ENCODE measurements around the gene FAM177A1. TPM values are rescaled to one million over a fixed set of nuclear protein-coding genes. Genes with fewer than 3 reads are reported as not detected.
A peak's percentile ranks its signal among the peaks of the same experiment; 100 is the strongest.

The FAM177A1 gene
- total and polyA plus RNA-seq, 2 donors (not counting 3 experiments of a cell fraction or from before 2014, with no cell fraction given), result 19.9 to 64.1 TPM

- POLR2A ChIA-PET, result interaction anchor here (0.8 to 1.4 kb wide), 5 partner anchors 62 to 394 kb away, joined by 3 to 10 read pairs (median 5); partner anchors contain the start of genes BAZ1A, NFKBIA and SRP54
- H3K27me3 ChIP-seq (ENCODE audit: control insufficient read depth in 2 of 2, insufficient read depth in 2 of 2, low read length in 2 of 2), result no peaks in the 10 kb centered on the region
- H3K79me2 ChIP-seq (ENCODE audit: control insufficient read depth, insufficient read depth, low read length), result peaks cover 11% of the 10 kb centered on the region
- peak overlapping the region; percentile 63 to 91 (median 69) for H3K4me3 ChIP-seq (replicated peaks in 1 of 3; ENCODE audit: insufficient read depth in 1 of 3, low read depth in 1 of 3, low read length in 3 of 3)
- no peaks in the 10 kb centered on the region for H3K9me3 ChIP-seq (replicated peaks; ENCODE audit: control insufficient read depth, insufficient read depth, low read length)
- peak overlapping the region; percentile 93 for H3K9ac ChIP-seq (replicated peaks; ENCODE audit: extremely low read depth, insufficient read depth, low read length)
- H3K9me1 ChIP-seq (replicated peaks; ENCODE audit: control insufficient read depth, extremely low read depth, insufficient read depth, low read length), result no peaks in the 10 kb centered on the region
- no peaks in the 10 kb centered on the region for H4K20me1 ChIP-seq (replicated peaks; ENCODE audit: control insufficient read depth, extremely low read depth, insufficient read depth, low read length)
- peak overlapping the region; percentile 94 for H3K27ac ChIP-seq (ENCODE audit: insufficient read depth, low read depth, low read length)
- H3K4me2 ChIP-seq (ENCODE audit: insufficient read depth, low read length), result peak overlapping the region; percentile 96
- peak; percentile 12 for FAIRE-seq
- BruUV-seq (replicated peaks), result no TSS peak
- dilution Hi-C loops (cut with MboI; ENCODE audit: extremely low pct_ligation_motif_present, low sequenced_read_pairs), result no loop called here
- H3K36me3 ChIP-seq (ENCODE audit: control insufficient read depth in 2 of 2, extremely low read depth in 1 of 2, insufficient read depth in 2 of 2, low read length in 2 of 2), result no peaks in the 10 kb centered on the region
- peak overlapping the region; percentile 90 for H2AFZ ChIP-seq (ENCODE audit: low read depth, low read length)
- intact Hi-C loops (cut with micrococcal nuclease), result loop anchor here (5.0 kb wide), 1 partner anchor 367 kb away; no protein-coding TSS in a partner anchor
- TF ChIP-seq GATA2 (IDR thresholded peaks at IDR 0.05; ENCODE audit: insufficient read depth, insufficient read length, low read depth, low read length), result no peak
- peaks cover 15% of the 10 kb centered on the region for H3K4me1 ChIP-seq (ENCODE audit: control insufficient read depth, extremely low read depth, insufficient read depth, low read length)
- no peak for DNase-seq (ENCODE audit: low read depth, low spot score)
- CTCF ChIA-PET, result interaction anchor here (1.1 to 1.8 kb wide), 4 partner anchors 11 to 372 kb away, joined by 3 to 6 read pairs (median 5); no protein-coding TSS in a partner anchor
These were observed 904 bp upstream of the FAM177A1 start for GRCh38 chr14:35044939-35045797.

DNA sequence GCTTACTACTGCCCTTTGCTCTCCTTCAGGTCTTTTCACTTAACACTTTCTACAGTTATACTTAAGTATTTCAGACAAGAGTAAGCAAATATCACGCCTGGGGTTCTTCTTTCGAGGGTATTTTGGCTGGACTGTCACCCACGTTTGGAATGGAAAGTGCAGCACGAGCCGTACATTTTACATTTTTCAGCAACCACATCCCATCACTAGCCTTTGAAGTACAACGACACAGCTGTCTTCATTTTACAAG is 349 bp upstream of the FAM177A1 start:
- H3K27me3 ChIP-seq (ENCODE audit: control insufficient read depth in 2 of 2, insufficient read depth in 2 of 2, low read length in 2 of 2), result no peaks in the 10 kb centered on the region
- TF ChIP-seq GATA2 (IDR thresholded peaks at IDR 0.05; ENCODE audit: insufficient read depth, insufficient read length, low read depth, low read length) (no peak), JUN (IDR thresholded peaks at IDR 0.05; ENCODE audit: borderline replicate concordance, insufficient read depth, insufficient read length, low read depth) (no peak), POLR2A (IDR thresholded peaks at IDR 0.05; ENCODE audit: low read depth, low read length) (no peak), MYC (IDR thresholded peaks at IDR 0.05; ENCODE audit: low read depth, low read length) (no peak), POLR2AphosphoS5 (IDR thresholded peaks at IDR 0.05; ENCODE audit: insufficient read depth, low read depth, low read length) (no peak), EZH2 (IDR thresholded peaks at IDR 0.05; ENCODE audit: borderline replicate concordance, low read depth, low read length, severe bottlenecking) (no peak), FOS (IDR thresholded peaks at IDR 0.05; ENCODE audit: borderline replicate concordance, insufficient read depth, low read length) (no peak)
- TF ChIP-seq, protein P1, sequence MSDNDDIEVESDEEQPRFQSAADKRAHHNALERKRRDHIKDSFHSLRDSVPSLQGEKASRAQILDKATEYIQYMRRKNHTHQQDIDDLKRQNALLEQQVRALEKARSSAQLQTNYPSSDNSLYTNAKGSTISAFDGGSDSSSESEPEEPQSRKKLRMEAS (IDR thresholded peaks at IDR 0.05; ENCODE audit: insufficient read depth, insufficient read length), result no peak
- TF ChIP-seq, protein P2, sequence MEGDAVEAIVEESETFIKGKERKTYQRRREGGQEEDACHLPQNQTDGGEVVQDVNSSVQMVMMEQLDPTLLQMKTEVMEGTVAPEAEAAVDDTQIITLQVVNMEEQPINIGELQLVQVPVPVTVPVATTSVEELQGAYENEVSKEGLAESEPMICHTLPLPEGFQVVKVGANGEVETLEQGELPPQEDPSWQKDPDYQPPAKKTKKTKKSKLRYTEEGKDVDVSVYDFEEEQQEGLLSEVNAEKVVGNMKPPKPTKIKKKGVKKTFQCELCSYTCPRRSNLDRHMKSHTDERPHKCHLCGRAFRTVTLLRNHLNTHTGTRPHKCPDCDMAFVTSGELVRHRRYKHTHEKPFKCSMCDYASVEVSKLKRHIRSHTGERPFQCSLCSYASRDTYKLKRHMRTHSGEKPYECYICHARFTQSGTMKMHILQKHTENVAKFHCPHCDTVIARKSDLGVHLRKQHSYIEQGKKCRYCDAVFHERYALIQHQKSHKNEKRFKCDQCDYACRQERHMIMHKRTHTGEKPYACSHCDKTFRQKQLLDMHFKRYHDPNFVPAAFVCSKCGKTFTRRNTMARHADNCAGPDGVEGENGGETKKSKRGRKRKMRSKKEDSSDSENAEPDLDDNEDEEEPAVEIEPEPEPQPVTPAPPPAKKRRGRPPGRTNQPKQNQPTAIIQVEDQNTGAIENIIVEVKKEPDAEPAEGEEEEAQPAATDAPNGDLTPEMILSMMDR (IDR thresholded peaks at IDR 0.05; ENCODE audit: extremely low read depth in 1 of 2, insufficient read depth in 1 of 2, low read depth in 1 of 2, low read length in 2 of 2), result no peak
- H3K4me2 ChIP-seq (ENCODE audit: insufficient read depth, low read length), result peak overlapping the region; percentile 96
- peak overlapping the region; percentile 63 to 91 (median 69) for H3K4me3 ChIP-seq (replicated peaks in 1 of 3; ENCODE audit: insufficient read depth in 1 of 3, low read depth in 1 of 3, low read length in 3 of 3)
- intact Hi-C loops (cut with micrococcal nuclease) (loop anchor here (1.0 to 5.0 kb wide), 4 partner anchors 63 to 367 kb away; partner anchors contain the start of genes BAZ1A, PPP2R3C and SRP54), dilution Hi-C loops (cut with MboI; ENCODE audit: extremely low pct_ligation_motif_present, low sequenced_read_pairs) (no loop called here)
- no peaks in the 10 kb centered on the region for H3K36me3 ChIP-seq (ENCODE audit: control insufficient read depth in 2 of 2, extremely low read depth in 1 of 2, insufficient read depth in 2 of 2, low read length in 2 of 2)
- TSS peak; percentile 87 for BruUV-seq (replicated peaks)
- H4K20me1 ChIP-seq (replicated peaks; ENCODE audit: control insufficient read depth, extremely low read depth, insufficient read depth, low read length), result no peaks in the 10 kb centered on the region
- H2AFZ ChIP-seq (ENCODE audit: low read depth, low read length), result peak overlapping the region; percentile 90
- H3K9me3 ChIP-seq (replicated peaks; ENCODE audit: control insufficient read depth, insufficient read depth, low read length), result no peaks in the 10 kb centered on the region
- POLR2A ChIA-PET, result interaction anchor here (0.8 to 1.4 kb wide), 7 partner anchors 19 to 395 kb away, joined by 3 to 10 read pairs (median 4); partner anchors contain the start of genes BAZ1A, NFKBIA and SRP54
- CTCF ChIA-PET, result interaction anchor here (1.1 to 1.8 kb wide), 4 partner anchors 10 to 373 kb away, joined by 3 to 6 read pairs (median 5); no protein-coding TSS in a partner anchor
- peak overlapping the region; percentile 93 for H3K9ac ChIP-seq (replicated peaks; ENCODE audit: extremely low read depth, insufficient read depth, low read length)
- H3K27ac ChIP-seq (ENCODE audit: insufficient read depth, low read depth, low read length), result peak overlapping the region; percentile 94
- H3K79me2 ChIP-seq (ENCODE audit: control insufficient read depth, insufficient read depth, low read length), result peaks cover 11% of the 10 kb centered on the region
- H3K4me1 ChIP-seq (ENCODE audit: control insufficient read depth, extremely low read depth, insufficient read depth, low read length), result peaks cover 20% of the 10 kb centered on the region
- no peak for DNase-seq (ENCODE audit: low read depth, low spot score)
- no peak for FAIRE-seq
- no peaks in the 10 kb centered on the region for H3K9me1 ChIP-seq (replicated peaks; ENCODE audit: control insufficient read depth, extremely low read depth, insufficient read depth, low read length)

Measured in endothelial cell of umbilical vein (primary cell).